HL-60/S4 treated with retinoic acid at 250 ng/mL for 4 days and 3 days (cell line): ENCODE measurements around the gene ATP12A.

ENCODE experiments used
- in situ Hi-C: fragments of 300-500 bp; cut with MboI; formaldehyde crosslinking; loops from 2 replicates; pipeline ENCODE4 v1.7.0; 2022; ENCODE audit warnings: low sequenced_read_pairs

ATP12A gene

DNA sequence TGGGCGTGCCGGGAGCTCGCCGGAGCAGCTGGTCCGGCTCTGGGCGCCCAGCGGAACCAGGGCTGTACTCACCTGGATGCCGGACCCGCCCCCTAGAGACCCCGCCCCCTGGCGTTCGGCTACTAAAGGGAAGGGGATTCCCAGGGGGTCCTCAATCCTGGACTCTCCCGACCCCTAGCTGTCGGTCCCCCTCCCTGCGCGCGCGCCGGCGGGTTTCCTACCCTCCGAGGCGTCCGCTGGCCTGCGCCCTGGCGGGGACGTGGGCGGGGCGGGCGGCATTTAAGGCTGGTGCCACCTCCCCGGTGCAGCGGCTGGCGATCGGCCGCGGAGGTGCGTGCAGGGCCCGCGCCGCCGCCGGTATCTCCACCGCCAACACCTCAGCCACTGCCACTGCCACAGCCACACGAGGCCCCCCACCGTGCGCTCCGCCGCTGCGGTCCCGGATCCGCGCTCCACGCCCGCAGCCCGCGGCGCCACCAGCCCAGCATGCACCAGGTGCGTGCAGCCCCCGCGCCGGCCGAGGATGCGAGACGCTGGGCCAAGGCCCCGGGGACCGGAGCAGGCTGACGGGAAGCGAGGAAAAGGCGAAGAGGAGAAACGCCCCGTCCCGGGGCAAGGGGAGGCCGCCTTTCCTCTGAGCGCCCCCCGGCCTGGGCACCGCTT, at the start of gene ATP12A:
Gene ATP12A, plus strand, starts transcription at position 151 of the 663 bp plus-strand sequence. Its CDS starts 336 bp downstream, at position 487.
- in situ Hi-C loops, result no loop called here

DNA sequence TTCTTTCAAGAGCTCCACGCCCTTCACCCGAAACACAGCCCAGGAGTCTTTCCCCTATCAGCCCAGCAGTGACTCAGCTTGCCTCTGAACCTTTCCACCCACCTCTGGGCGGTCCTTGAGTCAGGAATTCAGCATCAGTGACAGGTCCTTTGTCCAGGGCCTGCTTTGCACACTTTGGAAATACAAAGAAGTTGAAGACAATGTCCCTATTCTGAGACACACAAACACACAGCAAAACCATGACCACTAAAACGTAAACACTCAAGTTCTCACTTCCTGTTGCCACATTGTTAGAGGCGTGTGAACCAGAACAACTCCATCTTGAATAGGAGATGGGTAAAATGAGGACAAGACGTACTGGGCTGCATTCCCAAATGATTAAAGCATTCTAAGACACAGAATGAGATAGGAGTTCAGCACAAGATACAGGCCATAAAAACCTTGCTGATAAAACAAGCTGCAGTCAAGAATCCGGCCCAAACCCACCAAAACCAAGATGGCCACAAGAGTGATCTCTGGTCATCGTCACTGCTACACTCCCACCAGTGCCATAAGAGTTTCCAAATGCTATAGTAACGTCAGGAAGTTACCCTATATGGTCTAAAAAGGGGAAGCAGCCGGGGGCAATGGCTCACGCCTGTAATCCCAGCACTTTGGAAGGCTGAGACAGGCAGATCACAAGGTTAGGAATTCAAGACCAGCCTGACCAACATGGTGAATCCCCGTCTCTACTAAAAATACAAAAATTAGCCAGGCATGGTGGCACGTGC, 49.2 kb upstream of the ATP12A start:
- in situ Hi-C loops, result no loop called here

DNA sequence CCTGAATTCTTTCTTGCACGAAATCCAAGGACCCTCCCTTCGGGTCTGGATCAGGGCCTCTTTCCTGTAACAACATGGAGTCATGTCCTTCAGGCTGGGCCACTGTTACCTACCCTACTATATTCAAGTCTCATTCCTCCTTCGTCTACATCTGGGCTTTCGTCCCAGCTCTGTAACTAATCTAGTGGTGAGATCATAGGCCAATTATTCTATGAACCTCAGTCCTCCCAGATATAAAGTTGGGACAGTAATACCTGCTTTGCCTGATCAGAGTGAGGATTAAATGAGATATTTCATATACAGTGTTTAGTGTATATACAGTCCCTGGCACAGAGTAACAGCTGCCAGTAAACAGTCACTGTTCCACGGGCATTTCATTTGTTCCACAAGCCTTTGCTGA, 48.3 kb upstream of the ATP12A start:
- in situ Hi-C loops, result no loop called here

DNA sequence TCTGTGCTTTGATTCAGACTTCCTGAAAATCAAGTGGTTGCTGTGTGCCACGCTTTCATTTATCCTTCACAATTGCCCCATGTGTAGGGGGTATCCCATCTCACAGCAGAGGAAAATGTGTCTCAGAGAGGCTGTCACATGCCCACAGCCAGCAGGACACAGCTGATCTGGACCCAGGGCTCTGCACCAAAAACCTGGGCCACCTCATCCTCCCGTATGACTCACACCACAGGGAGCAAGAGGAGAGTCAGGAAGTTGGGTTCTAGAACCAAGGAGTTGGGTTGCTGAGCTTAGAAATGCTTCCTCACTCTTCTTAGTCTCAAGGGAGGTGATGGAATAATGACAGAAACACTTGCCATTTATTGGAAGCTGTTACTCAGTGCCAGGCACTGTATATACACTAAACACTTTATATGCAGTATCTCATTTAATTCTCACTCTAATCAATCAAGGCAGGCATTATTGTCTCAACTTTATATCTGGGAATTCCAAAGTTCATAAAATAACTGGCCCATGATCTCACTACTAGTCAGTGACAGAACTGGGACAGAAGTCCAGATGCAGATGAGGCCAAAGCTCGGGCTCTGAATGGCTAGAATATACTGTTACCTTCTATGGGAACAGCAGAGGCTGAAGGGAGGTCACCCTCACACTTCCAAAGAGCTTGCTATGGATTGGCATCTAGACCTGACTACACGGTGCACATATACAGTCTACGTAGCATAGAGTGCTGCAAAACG, 47.7 kb upstream of the ATP12A start:
- in situ Hi-C loops, result no loop called here

DNA sequence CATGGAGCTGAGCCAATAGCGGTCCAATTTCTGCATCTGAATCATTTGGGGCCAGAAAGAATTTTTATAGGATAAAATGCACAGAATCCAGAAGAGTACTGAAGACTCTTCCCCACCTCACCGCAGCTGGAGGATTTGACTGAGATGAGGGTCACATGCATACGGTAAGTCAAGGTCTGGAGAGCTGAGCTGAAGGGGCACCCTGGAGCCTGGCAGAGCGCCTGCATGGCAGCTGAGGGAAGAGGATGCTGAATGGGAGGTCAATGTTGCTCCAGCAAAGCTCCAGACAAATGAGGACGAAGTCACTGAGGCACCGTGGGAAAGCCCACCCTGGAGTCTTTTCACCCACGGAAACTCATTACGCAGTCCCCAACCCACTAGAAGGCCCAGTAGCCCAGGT, 43.4 kb upstream of the ATP12A start:
- in situ Hi-C loops, result no loop called here

DNA sequence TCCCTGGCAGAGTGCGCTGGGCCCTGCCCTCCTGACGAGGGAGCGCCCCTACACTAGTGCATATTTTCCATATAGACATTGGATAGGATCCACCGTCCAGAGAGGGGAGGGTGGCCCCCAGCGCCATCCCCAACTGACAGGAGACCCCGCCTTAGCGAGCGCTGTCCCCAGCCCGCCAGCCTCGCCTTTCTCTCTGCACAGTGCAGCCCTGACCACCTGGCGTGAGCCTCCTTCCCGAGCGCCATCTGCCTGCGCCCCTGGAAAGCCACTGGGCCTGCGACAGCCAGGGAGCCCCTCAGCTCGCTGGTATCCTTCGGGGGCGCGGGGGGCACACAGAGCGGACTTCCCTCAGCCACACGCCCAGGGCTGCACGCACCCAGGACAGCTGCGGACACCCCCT, 42.1 kb upstream of the ATP12A start:
- in situ Hi-C loops, result no loop called here

DNA sequence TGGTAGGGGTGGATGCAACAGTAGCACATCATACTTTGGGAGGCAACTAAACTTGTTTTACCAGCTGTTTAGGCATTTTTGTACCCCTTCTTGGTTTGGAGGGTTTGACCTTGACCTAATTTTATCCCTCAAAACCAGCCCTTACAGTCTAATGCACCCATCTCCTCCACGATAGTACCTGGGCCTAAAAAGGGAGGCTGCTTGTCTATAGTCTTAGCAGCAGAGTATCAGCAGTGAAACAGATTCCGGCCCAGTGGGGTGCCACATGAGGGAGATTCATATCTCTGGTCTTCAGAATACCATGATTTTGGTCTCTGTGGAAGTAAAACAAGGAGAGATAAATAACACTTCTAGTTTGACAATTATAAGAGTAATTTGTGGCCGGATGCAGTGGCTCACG, 39.5 kb upstream of the ATP12A start:
- in situ Hi-C loops, result no loop called here

DNA sequence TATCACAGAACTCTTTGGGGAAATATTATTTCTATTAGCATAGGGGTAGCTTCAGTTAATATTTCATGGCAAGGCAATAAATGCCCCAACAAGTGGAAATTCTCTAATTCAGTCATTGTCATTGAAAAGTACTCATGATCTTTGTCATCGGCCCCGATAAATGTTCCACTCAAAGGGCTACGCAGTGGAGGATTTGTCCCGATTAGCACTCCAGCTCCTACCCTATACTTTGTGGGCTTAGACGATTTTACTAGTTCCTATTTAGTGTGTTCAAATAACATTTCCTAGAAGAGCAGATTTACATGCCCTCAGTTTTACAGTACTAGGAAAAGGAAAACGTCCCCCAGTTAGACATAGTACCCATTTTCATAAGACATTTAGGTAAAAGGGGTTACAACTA, 38.0 kb upstream of the ATP12A start:
- in situ Hi-C loops, result no loop called here

DNA sequence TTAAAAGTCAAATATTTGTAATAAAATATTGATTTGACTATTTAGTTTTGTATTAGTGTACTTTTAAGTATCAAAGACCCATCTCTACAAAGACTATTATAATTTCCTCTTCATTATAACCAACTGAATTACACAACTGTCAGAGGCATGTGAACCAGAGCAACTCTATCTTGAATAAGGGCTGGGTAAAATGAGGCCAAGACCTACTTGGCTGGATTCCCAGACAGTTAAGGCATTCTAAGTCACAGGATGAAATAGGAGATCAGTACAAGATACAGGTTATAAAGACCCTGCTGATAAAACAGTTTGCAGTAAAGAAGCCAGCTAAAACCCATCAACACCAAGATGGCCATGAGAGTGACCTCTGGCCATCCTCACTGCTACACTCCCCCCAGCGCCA, 36.2 kb upstream of the ATP12A start:
- in situ Hi-C loops, result no loop called here

DNA sequence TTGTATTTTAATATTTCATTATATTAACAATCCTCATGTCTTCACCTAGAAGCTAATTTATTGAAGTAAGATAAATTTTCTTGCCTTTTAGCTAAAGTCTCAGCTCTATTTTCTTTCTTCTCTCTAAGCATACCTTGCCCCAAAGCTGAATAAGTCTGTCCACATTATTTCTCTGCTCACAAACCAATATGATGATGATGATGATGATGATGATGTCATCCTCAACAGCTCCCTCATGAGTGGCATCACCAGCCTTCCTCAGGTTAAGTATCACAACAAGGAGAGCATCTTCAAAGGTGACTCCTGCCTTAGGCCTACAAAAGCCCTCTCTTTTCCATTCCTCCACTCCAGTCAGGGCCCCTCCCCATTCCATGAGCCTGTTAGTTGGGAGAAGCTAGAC, 31.9 kb upstream of the ATP12A start:
- in situ Hi-C loops, result no loop called here

DNA sequence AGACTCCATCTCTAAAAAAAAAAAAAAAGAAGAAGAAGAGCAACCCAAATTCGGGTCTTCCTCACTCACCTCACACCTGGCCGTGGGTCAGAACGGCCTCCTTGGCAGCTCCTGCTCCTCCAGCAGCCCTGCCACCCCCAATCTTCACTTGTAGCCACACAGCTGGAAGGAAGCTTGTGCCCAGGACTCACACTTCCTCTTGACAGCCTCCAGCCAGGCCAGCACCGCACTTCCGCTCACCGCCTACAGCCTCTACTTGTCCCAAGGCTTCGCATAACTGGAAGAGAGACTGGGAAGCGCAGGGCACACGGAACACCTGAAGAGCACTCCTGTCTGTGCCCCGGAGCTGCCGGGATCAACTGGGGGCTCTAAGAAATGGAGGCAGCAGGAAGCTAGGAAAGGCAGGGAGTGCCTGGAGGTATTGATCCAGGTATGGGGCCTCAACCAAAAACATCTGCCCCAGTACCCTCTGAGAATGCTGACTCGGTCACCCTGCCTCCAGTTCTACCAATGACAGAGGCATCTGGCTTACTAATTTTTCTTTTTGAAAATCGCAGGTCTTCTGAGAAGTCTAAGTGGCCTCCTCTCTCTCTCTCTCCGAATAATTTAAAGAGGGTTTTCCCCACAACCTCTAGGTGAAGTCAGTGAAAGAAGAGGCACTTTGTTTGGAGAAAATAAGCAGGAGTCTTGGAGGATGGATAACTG, 31.1 kb upstream of the ATP12A start:
- in situ Hi-C loops, result no loop called here

DNA sequence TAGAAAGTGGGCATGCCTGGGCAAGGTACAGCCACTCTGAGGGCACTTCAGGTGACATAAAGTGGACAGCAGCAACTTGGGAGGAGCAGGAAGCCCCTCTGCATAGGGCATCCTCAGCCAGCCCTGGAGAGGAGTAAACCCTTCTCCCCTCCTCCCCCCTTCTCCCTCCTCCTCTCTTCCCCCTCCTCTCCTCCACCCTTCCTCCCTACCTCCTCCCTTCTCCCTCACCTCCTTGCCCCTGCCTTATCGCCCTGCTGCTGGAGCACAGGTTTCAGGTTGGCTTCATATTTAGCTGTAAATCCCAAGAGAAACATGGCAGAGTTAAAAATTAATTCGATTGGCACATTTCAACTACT, 30.5 kb upstream of the ATP12A start:
- in situ Hi-C loops, result no loop called here

DNA sequence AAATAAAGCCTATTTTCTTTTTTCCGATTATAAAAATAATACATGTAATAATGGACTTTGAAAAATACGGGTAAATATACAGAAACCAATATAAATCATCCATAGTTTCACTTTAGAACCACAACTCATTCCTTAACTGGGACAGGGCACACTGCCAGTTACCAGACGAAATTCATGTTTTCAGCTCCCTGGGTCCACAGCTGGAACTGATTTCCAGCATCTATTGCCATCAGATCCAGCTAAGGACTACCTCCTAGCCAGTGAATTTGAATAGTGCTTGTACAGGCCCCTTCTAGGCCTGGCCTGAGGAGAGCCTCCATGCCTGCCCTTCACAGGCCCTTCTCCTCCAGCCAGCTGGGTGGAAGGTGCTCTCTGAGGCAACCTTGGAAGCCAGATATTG, 30.0 kb upstream of the ATP12A start:
- in situ Hi-C loops, result no loop called here

DNA sequence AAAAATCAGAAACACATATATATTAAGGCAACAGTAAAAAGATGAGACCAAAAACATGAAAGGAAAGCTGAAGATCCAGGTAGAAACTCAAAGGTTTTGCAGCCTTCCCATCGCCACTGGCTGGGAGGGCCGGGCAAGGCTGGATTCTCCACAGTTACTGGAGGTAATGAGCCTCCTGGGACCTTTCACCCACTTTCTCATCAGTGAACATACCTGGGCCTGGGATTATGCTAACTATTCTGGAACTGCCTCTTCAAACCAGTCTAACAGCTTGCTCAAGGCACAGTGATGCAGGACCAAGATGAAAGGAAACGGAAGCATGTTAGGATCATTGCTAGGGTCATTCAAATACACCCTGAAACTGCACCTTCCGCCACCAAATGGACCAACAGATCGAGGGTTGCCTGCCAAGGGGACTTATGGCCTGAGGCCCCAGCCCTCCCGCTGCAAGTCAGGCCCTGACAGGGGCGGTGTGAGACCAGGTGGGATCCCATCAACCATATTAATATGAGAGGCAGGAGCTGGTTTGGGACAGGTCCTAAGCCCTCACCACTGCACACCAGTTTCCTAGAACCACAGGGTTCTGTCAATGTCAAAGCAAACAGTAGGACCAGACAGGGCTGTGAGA, 28.4 kb upstream of the ATP12A start:
- in situ Hi-C loops, result no loop called here

DNA sequence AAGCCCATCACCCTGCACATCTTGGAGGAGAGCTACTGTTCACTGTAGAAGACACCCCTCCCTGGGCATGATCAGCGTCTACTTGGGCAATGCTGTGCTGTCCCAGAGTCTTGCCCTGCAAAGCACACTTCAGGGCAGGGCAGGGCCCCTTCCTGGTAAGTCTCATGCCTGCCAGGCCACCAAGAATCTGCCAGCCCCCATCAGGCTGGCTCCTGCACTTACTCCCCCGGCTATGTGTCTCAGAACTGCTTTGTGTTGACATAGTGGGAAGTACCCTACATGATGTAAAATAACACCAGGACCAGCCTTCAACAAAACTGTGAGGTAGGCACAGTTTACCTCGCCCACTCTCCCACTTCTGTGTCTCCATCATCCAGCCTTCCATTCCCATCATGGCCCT, 27.8 kb upstream of the ATP12A start:
- in situ Hi-C loops, result no loop called here

DNA sequence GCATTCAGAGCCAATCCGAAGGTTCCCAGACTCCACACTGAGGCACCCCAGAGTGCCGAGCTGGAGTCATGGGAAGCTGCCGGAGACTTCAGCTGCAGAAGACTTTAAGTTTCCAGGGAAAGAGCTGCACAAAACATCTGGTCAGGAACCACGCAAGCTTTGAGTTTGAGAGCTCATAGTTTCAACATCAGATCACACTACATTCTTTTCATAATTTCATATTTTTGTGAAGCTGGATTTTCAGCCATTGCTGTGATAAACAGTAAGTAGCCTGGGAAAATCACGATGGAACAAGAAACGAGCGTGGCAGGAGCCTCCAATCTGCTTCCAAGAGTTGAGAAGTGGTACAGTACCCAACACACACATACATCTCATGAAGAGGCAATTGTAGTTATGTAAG, 25.5 kb upstream of the ATP12A start:
- in situ Hi-C loops, result no loop called here

DNA sequence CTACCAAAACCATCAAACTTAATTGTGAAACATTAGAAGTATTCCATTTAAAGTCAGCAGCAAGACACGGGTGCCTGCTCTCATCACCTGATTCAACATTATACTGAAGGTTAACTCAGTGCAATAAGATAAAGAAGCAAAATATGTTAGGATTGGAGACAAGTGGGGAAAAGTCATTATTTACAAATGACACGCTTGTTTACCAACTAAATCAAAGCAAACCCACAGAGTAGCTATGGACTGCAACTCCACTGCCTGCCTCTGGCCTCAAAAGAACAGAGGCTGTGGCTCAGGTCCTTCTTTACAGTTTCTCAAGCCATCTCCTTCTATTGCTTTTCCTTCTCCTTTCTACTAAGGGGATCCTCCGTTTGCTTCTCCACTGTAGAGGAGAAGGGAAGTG, 21.0 kb upstream of the ATP12A start:
- in situ Hi-C loops, result no loop called here

DNA sequence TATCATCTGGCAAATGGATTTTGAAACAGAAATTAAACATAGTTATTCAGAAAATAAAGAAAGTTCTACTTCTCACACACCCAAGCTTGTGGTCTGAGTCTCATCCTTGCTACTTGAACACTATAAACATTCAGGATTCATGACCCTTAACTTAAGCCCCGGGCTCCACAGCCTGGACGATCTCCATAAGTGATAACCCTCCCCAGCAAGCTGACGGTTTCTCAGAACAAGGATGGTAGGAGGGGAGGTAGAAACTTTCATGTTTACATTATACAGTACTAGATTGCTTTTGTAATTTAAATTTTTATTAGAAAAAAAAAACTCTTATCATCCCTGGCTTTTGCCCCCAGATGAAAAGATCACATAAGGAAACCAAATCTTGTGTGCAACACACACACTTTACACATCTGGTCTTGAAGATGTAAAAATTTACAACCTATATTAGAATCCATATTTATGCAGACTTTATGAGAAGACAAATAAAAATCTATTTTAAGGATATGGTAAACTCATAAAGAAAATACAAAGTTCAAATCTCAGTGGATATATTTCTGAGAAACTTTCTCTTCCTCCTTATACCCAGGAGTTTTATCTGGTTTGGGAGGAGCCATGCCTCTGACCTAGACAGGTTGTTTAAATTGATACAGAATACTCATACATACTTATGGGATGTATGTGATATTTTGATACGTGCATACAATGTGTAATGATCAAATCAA, 20.0 kb upstream of the ATP12A start:
- in situ Hi-C loops, result no loop called here

DNA sequence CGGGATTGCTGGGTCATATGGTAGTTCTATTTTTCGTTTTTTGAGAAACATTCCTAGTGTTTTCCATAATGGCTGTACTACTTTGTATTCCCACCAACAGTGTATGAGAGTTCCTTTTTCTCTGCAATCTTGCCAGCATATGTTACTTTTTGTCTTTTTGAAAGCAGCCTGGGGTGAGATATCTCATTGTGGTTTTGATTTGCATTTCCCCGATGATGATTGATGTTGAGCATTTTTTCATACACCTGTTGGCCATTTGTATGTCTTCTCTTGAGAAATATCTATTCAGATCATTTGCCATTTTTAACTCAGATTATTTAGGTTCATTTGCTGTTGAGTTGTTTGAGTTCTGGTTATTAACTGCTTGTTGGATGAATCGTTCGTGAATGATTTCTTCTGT, 18.5 kb upstream of the ATP12A start:
- in situ Hi-C loops, result no loop called here
